Stimulated activated CD4-positive, alpha-beta T cell treated with anti-CD3 and anti-CD28 coated beads, TNF-alpha, amount 100 ng/mL, for 24 hours (primary cell): ENCODE results near the gene THRAP3.

ENCODE experiments used
- DNase-seq, 3 experiments: peaks; one replicate each; pipeline ENCODE4 v3.0.0-alpha.2; 2020; ENCODE audit warnings: low read depth in 3 of 3

THRAP3 gene

DNA sequence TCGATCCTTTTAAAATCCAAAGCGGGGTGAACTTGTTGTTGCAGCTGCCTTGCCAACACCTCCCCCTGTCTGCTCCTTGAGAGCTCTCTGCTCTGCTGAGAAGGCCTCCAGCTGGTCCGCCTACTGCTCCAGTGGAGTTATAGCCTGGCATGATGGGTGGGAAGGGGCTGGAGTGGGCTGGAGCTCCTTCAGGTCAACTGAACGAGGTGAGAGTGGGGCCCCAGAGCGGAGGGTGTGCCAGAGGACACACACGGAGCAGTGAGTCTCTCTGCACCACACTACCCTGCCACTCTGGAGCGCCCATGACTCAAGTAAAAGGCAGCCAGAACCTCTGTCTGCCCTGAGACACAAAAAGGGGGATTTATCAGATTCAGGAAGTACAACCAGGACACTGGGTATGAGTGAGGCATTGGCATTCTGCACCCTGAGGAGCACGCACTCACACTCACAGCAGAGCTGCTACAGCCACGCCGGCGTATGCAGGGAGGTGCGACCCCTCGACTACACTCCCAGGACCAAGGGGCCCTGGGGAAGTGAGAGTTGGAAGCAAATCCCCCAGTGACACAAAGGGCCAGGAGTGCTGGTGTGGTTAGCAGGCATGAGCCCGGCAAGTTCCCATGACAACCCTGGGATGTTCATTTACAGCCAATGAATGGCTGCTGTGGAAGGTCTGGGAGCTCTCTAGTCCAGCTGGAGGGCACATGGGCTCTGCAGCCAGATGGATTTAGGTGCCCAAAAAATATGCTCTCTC lies 127.2 kb downstream of the THRAP3 start:
- no peak for DNase-seq

GRCh38 chr1:36352125-36352909 lies 128.1 kb downstream of the THRAP3 start:
- DNase-seq: no peak

GRCh38 chr1:36352910-36353878 lies 129.0 kb downstream of the THRAP3 start:
- no peak for DNase-seq

GRCh38 chr1:36354486-36354885 lies 130.2 kb downstream of the THRAP3 start:
- DNase-seq: no peak
